MM.1S (cell line): ENCODE measurements around the gene SCN2A.

Experiments used
- EZH2 ChIP-seq: fragments of 300-600 bp; sonication (generic); optimal IDR thresholded peaks from 2 replicates; pipeline ENCODE3; 2017; ENCODE audit warnings: low read depth, mild to moderate bottlenecking, antibody characterized with exemption, low read length, mixed read lengths
- TF ChIP-seq, protein P1 (sequence below): fragments of 300-600 bp; sonication (generic); IDR thresholded peaks from 2 replicates; pipeline ENCODE4 v1.5.1; 2016; ENCODE audit warnings: antibody characterized with exemption, low read length, mixed read lengths

DNA sequence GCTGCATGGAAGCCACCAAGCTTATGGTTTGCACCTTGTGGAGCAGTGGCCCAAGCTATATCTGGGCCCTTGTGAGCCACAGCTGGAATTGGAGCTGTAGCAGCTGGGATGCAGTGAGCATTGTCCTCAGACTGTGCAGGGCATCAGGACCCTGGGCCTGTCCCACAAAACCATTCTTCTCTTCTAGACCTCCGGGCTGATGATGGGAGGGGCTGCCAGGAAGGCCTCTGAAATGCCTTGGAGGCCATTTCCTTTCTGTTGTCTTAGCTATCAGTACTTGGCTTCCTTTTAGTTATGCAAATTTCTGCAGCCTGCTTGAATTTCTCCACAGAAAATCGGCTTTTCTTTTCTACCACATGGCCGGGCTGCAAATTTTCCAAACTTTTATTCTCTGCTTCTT lies 183.9 kb downstream of the SCN2A start:
- TF ChIP-seq, protein P1, sequence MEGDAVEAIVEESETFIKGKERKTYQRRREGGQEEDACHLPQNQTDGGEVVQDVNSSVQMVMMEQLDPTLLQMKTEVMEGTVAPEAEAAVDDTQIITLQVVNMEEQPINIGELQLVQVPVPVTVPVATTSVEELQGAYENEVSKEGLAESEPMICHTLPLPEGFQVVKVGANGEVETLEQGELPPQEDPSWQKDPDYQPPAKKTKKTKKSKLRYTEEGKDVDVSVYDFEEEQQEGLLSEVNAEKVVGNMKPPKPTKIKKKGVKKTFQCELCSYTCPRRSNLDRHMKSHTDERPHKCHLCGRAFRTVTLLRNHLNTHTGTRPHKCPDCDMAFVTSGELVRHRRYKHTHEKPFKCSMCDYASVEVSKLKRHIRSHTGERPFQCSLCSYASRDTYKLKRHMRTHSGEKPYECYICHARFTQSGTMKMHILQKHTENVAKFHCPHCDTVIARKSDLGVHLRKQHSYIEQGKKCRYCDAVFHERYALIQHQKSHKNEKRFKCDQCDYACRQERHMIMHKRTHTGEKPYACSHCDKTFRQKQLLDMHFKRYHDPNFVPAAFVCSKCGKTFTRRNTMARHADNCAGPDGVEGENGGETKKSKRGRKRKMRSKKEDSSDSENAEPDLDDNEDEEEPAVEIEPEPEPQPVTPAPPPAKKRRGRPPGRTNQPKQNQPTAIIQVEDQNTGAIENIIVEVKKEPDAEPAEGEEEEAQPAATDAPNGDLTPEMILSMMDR, result no peak
- no peak for TF ChIP-seq EZH2
